Keratinocyte (primary cell): ENCODE measurements around the gene MAPK14.

Experiments
- EZH2 ChIP-seq: IDR thresholded peaks from one replicate; pipeline ENCODE4 v1.6.1; 2012; ENCODE audit warnings: inconsistent platforms, mild to moderate bottlenecking, low read length, moderate library complexity
- TF ChIP-seq, protein P1 (sequence below), 3 experiments: IDR thresholded peaks in 1 of 3; conservative IDR thresholded peaks in 1 of 3; optimal IDR thresholded peaks in 1 of 3; 2 replicates in 2 of 3; 3 replicates in 1 of 3; pipeline versions ENCODE3 to v1.5.1; 2011; ENCODE audit warnings: low read length in 3 of 3, mild to moderate bottlenecking in 3 of 3, moderate library complexity in 2 of 3, control low read depth in 1 of 3, inconsistent platforms in 1 of 3; ENCODE audit not compliant: insufficient read depth in 2 of 3; ENCODE audit errors: extremely low read depth in 1 of 3

DNA sequence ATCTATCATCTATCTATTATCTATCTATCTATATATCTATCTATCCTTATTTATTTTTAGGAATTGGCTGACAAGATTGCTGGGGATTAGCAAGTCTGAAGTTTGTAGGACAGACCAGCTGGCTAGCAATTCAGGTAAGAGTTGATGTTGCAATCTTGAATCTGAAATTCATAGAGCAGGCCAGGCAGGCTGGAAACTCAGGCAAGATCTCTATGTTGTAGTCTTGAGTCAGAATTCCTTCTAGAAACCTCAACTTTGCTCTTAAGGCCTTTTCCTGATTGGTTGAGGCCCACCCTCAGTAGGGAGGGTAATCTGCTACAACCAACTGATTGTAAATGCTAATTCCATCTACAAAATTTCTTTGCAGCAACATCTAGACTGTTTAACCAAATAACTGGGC, 121.9 kb downstream of the MAPK14 start:
- TF ChIP-seq, protein P1, sequence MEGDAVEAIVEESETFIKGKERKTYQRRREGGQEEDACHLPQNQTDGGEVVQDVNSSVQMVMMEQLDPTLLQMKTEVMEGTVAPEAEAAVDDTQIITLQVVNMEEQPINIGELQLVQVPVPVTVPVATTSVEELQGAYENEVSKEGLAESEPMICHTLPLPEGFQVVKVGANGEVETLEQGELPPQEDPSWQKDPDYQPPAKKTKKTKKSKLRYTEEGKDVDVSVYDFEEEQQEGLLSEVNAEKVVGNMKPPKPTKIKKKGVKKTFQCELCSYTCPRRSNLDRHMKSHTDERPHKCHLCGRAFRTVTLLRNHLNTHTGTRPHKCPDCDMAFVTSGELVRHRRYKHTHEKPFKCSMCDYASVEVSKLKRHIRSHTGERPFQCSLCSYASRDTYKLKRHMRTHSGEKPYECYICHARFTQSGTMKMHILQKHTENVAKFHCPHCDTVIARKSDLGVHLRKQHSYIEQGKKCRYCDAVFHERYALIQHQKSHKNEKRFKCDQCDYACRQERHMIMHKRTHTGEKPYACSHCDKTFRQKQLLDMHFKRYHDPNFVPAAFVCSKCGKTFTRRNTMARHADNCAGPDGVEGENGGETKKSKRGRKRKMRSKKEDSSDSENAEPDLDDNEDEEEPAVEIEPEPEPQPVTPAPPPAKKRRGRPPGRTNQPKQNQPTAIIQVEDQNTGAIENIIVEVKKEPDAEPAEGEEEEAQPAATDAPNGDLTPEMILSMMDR (optimal IDR thresholded peaks at IDR 0.05 in 1 of 3, IDR thresholded peaks at IDR 0.05 in 1 of 3, conservative IDR thresholded peaks at IDR 0.05 in 1 of 3; ENCODE audit: extremely low read depth in 1 of 3, insufficient read depth in 2 of 3, low read length in 3 of 3), result no peak
- TF ChIP-seq EZH2, result no peak
